H9 (cell line): ENCODE data around the gene PRDM5. TPM values are rescaled to one million over a fixed set of nuclear protein-coding genes. Genes with fewer than 3 reads are reported as not detected.

ENCODE experiments used
- DNase-seq: peaks from one replicate; pipeline ENCODE4 v3.0.0-alpha.2; 2017
- H2AFZ ChIP-seq: one replicate; pipeline ENCODE4 v1.6.1; 2013; ENCODE audit warnings: mild to moderate bottlenecking, low read length, control low read depth, moderate library complexity
- H2AK5ac ChIP-seq: 2 replicates; pipeline ENCODE4 v1.6.1; 2013; ENCODE audit warnings: low read length, control low read depth, mixed read lengths; ENCODE audit not compliant: insufficient read length
- H2BK120ac ChIP-seq: one replicate; pipeline ENCODE4 v1.6.1; 2013; ENCODE audit warnings: low read depth, mild to moderate bottlenecking, low read length, control low read depth, inconsistent platforms; ENCODE audit not compliant: poor library complexity, severe bottlenecking
- H2BK12ac ChIP-seq: 2 replicates; pipeline ENCODE4 v1.6.1; 2013; ENCODE audit warnings: low read length, control low read depth, mixed read lengths, low read depth; ENCODE audit not compliant: insufficient read length
- H2BK15ac ChIP-seq: 2 replicates; pipeline ENCODE4 v1.6.1; 2013; ENCODE audit warnings: low read depth, low read length, control low read depth
- H2BK20ac ChIP-seq: one replicate; pipeline ENCODE4 v1.6.1; 2013; ENCODE audit warnings: low read depth, mild to moderate bottlenecking, low read length, control low read depth, inconsistent platforms; ENCODE audit not compliant: poor library complexity, severe bottlenecking
- H2BK5ac ChIP-seq: 2 replicates; pipeline ENCODE4 v1.6.1; 2013; ENCODE audit warnings: low read length, control low read depth, mixed read lengths; ENCODE audit not compliant: insufficient read length
- H3K14ac ChIP-seq: 2 replicates; pipeline ENCODE4 v1.6.1; 2013; ENCODE audit warnings: low read length, control low read depth; ENCODE audit not compliant: insufficient read depth
- H3K18ac ChIP-seq: 2 replicates; pipeline ENCODE4 v1.6.1; 2013; ENCODE audit warnings: low read depth, mild to moderate bottlenecking, mixed read lengths, low read length, control low read depth; ENCODE audit not compliant: insufficient read length
- H3K23ac ChIP-seq: 2 replicates; pipeline ENCODE4 v1.6.1; 2013; ENCODE audit warnings: low read length, control low read depth, mixed read lengths, low read depth; ENCODE audit not compliant: insufficient read length
- H3K23me2 ChIP-seq: 2 replicates; pipeline ENCODE4 v1.6.1; 2013; ENCODE audit warnings: low read depth, mild to moderate bottlenecking, mixed read lengths, low read length, control low read depth; ENCODE audit not compliant: insufficient read length, poor library complexity, severe bottlenecking
- H3K27ac ChIP-seq: 2 replicates; pipeline ENCODE4 v1.5.1; 2013; ENCODE audit warnings: low read length, control low read depth, mixed read lengths, low read depth; ENCODE audit not compliant: insufficient read length
- H3K27me3 ChIP-seq: 2 replicates; pipeline ENCODE4 v1.6.1; 2013; ENCODE audit warnings: low read length, control low read depth, inconsistent platforms; ENCODE audit not compliant: insufficient read depth
- H3K4ac ChIP-seq: 2 replicates; pipeline ENCODE4 v1.6.1; 2013; ENCODE audit warnings: low read depth, mild to moderate bottlenecking, control low read depth, inconsistent platforms, low read length, moderate library complexity
- H3K4me1 ChIP-seq: 2 replicates; pipeline ENCODE4 v1.6.1; 2013; ENCODE audit warnings: low read length, control low read depth, inconsistent platforms; ENCODE audit not compliant: insufficient read depth
- H3K4me2 ChIP-seq: 2 replicates; pipeline ENCODE4 v1.6.1; 2013; ENCODE audit warnings: low read length, control low read depth, mixed read lengths; ENCODE audit not compliant: insufficient read length, insufficient read depth
- H3K56ac ChIP-seq: 2 replicates; pipeline ENCODE4 v1.6.1; 2013; ENCODE audit warnings: low read depth, mild to moderate bottlenecking, mixed read lengths, low read length, control low read depth; ENCODE audit not compliant: insufficient read length
- H3K79me1 ChIP-seq: 2 replicates; pipeline ENCODE4 v1.6.1; 2013; ENCODE audit warnings: low read depth, mild to moderate bottlenecking, moderate library complexity, low read length, control low read depth, inconsistent platforms; ENCODE audit not compliant: insufficient read depth, poor library complexity, severe bottlenecking
- H3K79me2 ChIP-seq: 2 replicates; pipeline ENCODE4 v1.6.1; 2013; ENCODE audit warnings: low read length, control low read depth, inconsistent platforms; ENCODE audit not compliant: insufficient read depth
- H3K9ac ChIP-seq: 2 replicates; pipeline ENCODE4 v1.6.1; 2013; ENCODE audit warnings: low read length, control low read depth, mixed read lengths; ENCODE audit not compliant: insufficient read length; ENCODE audit errors: extremely low read depth
- H3K9me3 ChIP-seq: one replicate; pipeline ENCODE4 v1.6.1; 2013; ENCODE audit warnings: low read depth, low read length, inconsistent platforms; ENCODE audit not compliant: control insufficient read depth
- H3T11ph ChIP-seq: one replicate; pipeline ENCODE4 v1.6.1; 2013; ENCODE audit warnings: mild to moderate bottlenecking, low read length, control low read depth, inconsistent platforms
- H4K20me1 ChIP-seq: one replicate; pipeline ENCODE4 v1.6.1; 2013; ENCODE audit not compliant: control insufficient read depth, insufficient read length, insufficient read depth
- H4K5ac ChIP-seq: 2 replicates; pipeline ENCODE4 v1.6.1; 2013; ENCODE audit warnings: low read depth, mild to moderate bottlenecking, mixed read lengths, low read length, control low read depth; ENCODE audit not compliant: insufficient read length
- H4K8ac ChIP-seq: replicated peaks from 2 replicates; pipeline ENCODE4 v1.6.1; 2013; ENCODE audit warnings: low read length, control low read depth, mixed read lengths, low read depth; ENCODE audit not compliant: insufficient read length
- H4K91ac ChIP-seq: 2 replicates; pipeline ENCODE4 v1.6.1; 2013; ENCODE audit warnings: low read depth, mild to moderate bottlenecking, moderate library complexity, mixed read lengths, low read length, control low read depth; ENCODE audit not compliant: insufficient read length
- H3K27ac Mint-ChIP-seq, 3 experiments: 2 replicates in 2 of 3; 3 replicates in 1 of 3; pipeline ENCODE4 v1.8.0; 2020 to 2021; ENCODE audit warnings: mixed read lengths in 3 of 3, mild to moderate bottlenecking in 1 of 3, moderate library complexity in 1 of 3
- H3K27me3 Mint-ChIP-seq: 2 replicates; pipeline ENCODE4 v1.8.0; 2021; ENCODE audit warnings: low read depth, mild to moderate bottlenecking, moderate library complexity, mixed read lengths
- H3K36me3 Mint-ChIP-seq, 3 experiments: 2 replicates in 2 of 3; 3 replicates in 1 of 3; pipeline ENCODE4 v1.8.0; 2020 to 2021; ENCODE audit warnings: low read depth in 3 of 3, mixed read lengths in 3 of 3; ENCODE audit not compliant: insufficient read depth in 1 of 3
- H3K4me1 Mint-ChIP-seq, 2 experiments: 2 replicates each; pipeline ENCODE4 v1.8.0; 2020; ENCODE audit warnings: mixed read lengths in 2 of 2
- H3K4me3 Mint-ChIP-seq, 2 experiments: 2 replicates in 1 of 2; 3 replicates in 1 of 2; pipeline ENCODE4 v1.8.0; 2020 to 2021; ENCODE audit warnings: mild to moderate bottlenecking in 2 of 2, mixed read lengths in 2 of 2, moderate library complexity in 1 of 2
- H3K9me3 Mint-ChIP-seq, 2 experiments: 2 replicates in 1 of 2; 3 replicates in 1 of 2; pipeline ENCODE4 v1.8.0; 2020; ENCODE audit warnings: mild to moderate bottlenecking in 2 of 2, mixed read lengths in 2 of 2, moderate library complexity in 1 of 2
- CTCF ChIP-seq: fragments of 200-600 bp; sonication (generic); conservative IDR thresholded peaks from 3 replicates; pipeline ENCODE4 v1.8.0; 2021; ENCODE audit warnings: antibody characterized with exemption, mild to moderate bottlenecking
- WGBS: extraction: QIAGEN DNeasy Blood & Tissue Kit; methylation state at CpG from one replicate; pipeline ENCODE4 v1.1.7; 2013; ENCODE audit warnings: missing lambda C conversion rate, low lambda C conversion rate, mixed read lengths; ENCODE audit not compliant: insufficient read length; ENCODE audit errors: extremely low coverage; 5-methylcytosine and 5-hydroxymethylcytosine counted together
- total RNA-seq: library from RNA; stranded (reverse); gene quantifications from 2 replicates; pipeline ENCODE4 v1.2.1, GENCODE V29; 2021

The PRDM5 gene
- total RNA-seq, 1 experiment from 2014 or later: 21.7 TPM

DNA sequence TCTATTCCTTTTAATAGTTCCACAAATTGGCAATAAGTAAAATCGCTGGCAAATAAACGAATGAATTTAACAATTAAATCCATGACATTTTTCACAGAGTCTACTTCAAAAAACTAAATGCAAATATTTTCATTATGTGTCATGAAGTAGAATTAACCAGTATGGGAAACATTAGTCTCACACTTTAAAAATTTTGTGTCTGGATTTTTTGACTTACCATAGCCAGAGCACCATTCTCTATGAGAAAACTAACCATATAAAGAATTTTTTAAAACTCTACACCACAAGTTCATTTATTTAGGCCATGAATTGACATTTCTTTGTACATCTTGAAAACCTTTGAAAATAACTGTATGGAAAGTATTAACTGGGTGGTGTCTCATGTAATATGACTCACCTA is 41.2 kb downstream of the PRDM5 start:
- H2AFZ ChIP-seq: no peak overlapping the region
- H3K9me3 Mint-ChIP-seq: peaks cover 9 to 10% of the 10 kb centered on the region in 2 experiments; a peak in 3 of 5 replicates
- no peaks in the 10 kb centered on the region for H3K27me3 ChIP-seq
- H3K27ac Mint-ChIP-seq: no peak overlapping the region
- no peak overlapping the region for H2BK20ac ChIP-seq
- no peak overlapping the region for H2BK12ac ChIP-seq
- DNase-seq: no peak
- no peak overlapping the region for H2BK15ac ChIP-seq
- H3K36me3 Mint-ChIP-seq: peaks cover 16 to 27% (median 27%) of the 10 kb centered on the region in 3 experiments
- H3K9ac ChIP-seq: no peak overlapping the region
- H3K27ac ChIP-seq: no peak overlapping the region
- H4K91ac ChIP-seq: no peak overlapping the region
- no peak overlapping the region for H3K14ac ChIP-seq
- H2BK120ac ChIP-seq: no peak overlapping the region
- H3K56ac ChIP-seq: no peak overlapping the region
- H3K9me3 ChIP-seq: no peaks in the 10 kb centered on the region
- no peaks in the 10 kb centered on the region for H3K4me1 Mint-ChIP-seq
- H4K5ac ChIP-seq: no peak overlapping the region
- no peaks in the 10 kb centered on the region for H3K79me1 ChIP-seq
- H3K27me3 Mint-ChIP-seq: no peaks in the 10 kb centered on the region
- H4K8ac ChIP-seq: no peak overlapping the region
- H3K79me2 ChIP-seq: no peaks in the 10 kb centered on the region
- no peaks in the 10 kb centered on the region for H3K23me2 ChIP-seq
- H2AK5ac ChIP-seq: no peak overlapping the region
- H3K4me2 ChIP-seq: no peak overlapping the region
- no CpG with 5 or more reads among the region's 2 CpGs for WGBS
- no peak for TF ChIP-seq CTCF
- no peak overlapping the region for H3K18ac ChIP-seq
- no peak overlapping the region for H3T11ph ChIP-seq
- H3K4me1 ChIP-seq: no peaks in the 10 kb centered on the region
- H4K20me1 ChIP-seq: no peaks in the 10 kb centered on the region
- H2BK5ac ChIP-seq: no peak overlapping the region
- H3K23ac ChIP-seq: no peak overlapping the region
- no peak overlapping the region for H3K4ac ChIP-seq
- no peak overlapping the region for H3K4me3 Mint-ChIP-seq
